ENCODE data around the gene TMPRSS9. TPM values are rescaled to one million over a fixed set of nuclear protein-coding genes. Genes with fewer than 3 reads are reported as not detected.

TMPRSS9 gene
- total RNA-seq, 1 experiment from 2014 or later, result 0.57 TPM

- TF ChIP-seq IRF1 (CRISPR knock-in tag; IDR thresholded peaks at IDR 0.05) (no peak), JAZF1 (CRISPR knock-in tag; IDR thresholded peaks at IDR 0.05) (no peak)
Measured at GRCh38 chr19:2411709-2412108, 51.6 kb downstream of the TMPRSS9 start (continued).

GRCh38 chr19:2412449-2412848 lies 52.4 kb downstream of the TMPRSS9 start:
- TF ChIP-seq TEAD4 (CRISPR knock-in tag; IDR thresholded peaks at IDR 0.05), result no peak
- TF ChIP-seq ZNF416 (CRISPR knock-in tag; IDR thresholded peaks at IDR 0.05), result no peak
- TF ChIP-seq JAZF1 (CRISPR knock-in tag; IDR thresholded peaks at IDR 0.05), result no peak
- no peak for TF ChIP-seq ZNF219 (CRISPR knock-in tag; IDR thresholded peaks at IDR 0.05; ENCODE audit: borderline replicate concordance)
- no peak for TF ChIP-seq ZNF138 (CRISPR knock-in tag; conservative IDR thresholded peaks at IDR 0.05)
- no peak for TF ChIP-seq FOXJ3 (CRISPR knock-in tag; IDR thresholded peaks at IDR 0.05; ENCODE audit: borderline replicate concordance)
- no peak for TF ChIP-seq ELF4 (CRISPR knock-in tag; IDR thresholded peaks at IDR 0.05; ENCODE audit: low read depth)
- no peak for TF ChIP-seq ETV6 (CRISPR knock-in tag; IDR thresholded peaks at IDR 0.05)
- TF ChIP-seq RORB (CRISPR knock-in tag; IDR thresholded peaks at IDR 0.05), result no peak
- TF ChIP-seq SMAD3 (CRISPR knock-in tag; IDR thresholded peaks at IDR 0.05; ENCODE audit: borderline replicate concordance), result no peak
- no peak for TF ChIP-seq IRF2 (CRISPR knock-in tag; IDR thresholded peaks at IDR 0.05; ENCODE audit: borderline replicate concordance, low read depth)
- TF ChIP-seq AR (CRISPR knock-in tag; IDR thresholded peaks at IDR 0.05), result no peak
- no peak for TF ChIP-seq E2F1 (CRISPR knock-in tag; IDR thresholded peaks at IDR 0.05)
- no peak for TF ChIP-seq NR1H2 (CRISPR knock-in tag; IDR thresholded peaks at IDR 0.05)
- Mint-ChIP-seq H3K27me3 (ENCODE audit: low read depth) (peaks cover 32% of the 10 kb centered on the region), H3K4me3 (no peak overlapping the region), H3K4me1 (no peaks in the 10 kb centered on the region), H3K36me3 (no peaks in the 10 kb centered on the region), H3K9me3 (peaks cover 14% of the 10 kb centered on the region), H3K27ac (no peak overlapping the region)
- ATAC-seq (no peak), DNase-seq (ENCODE audit: low spot score) (no peak)
- ChIA-PET POLR2A (no interaction called here), CTCF (interaction anchor here (1.1 kb wide), 1 partner anchor 13 kb away, joined by 3 read pairs; no protein-coding TSS in a partner anchor)

GRCh38 chr19:2413159-2413558 lies 53.1 kb downstream of the TMPRSS9 start:
- CTCF ChIA-PET, result interaction anchor here (1.4 kb wide), 1 partner anchor 21 kb away, joined by 6 read pairs; no protein-coding TSS in a partner anchor
- Mint-ChIP-seq H3K4me3 (no peak overlapping the region), H3K9me3 (peaks cover 14% of the 10 kb centered on the region), H3K4me1 (no peaks in the 10 kb centered on the region), H3K27ac (no peak overlapping the region), H3K27me3 (ENCODE audit: low read depth) (peaks cover 32% of the 10 kb centered on the region), H3K36me3 (peaks cover 4% of the 10 kb centered on the region; the same call in 1 of the 2 replicates)
- DNase-seq (ENCODE audit: low spot score) (no peak), ATAC-seq (no peak)
- TF ChIP-seq IRF2 (CRISPR knock-in tag; IDR thresholded peaks at IDR 0.05; ENCODE audit: borderline replicate concordance, low read depth) (no peak), SMAD4 (CRISPR knock-in tag; IDR thresholded peaks at IDR 0.05) (no peak), PRDM15 (CRISPR knock-in tag; IDR thresholded peaks at IDR 0.05) (no peak)
- POLR2A ChIA-PET, result no interaction called here

Measured in WTC11 (cell line).